HepG2 (cell line): ENCODE data around the gene CAMTA2. TPM values are rescaled to one million over a fixed set of nuclear protein-coding genes. Genes with fewer than 3 reads are reported as not detected.
A peak's percentile ranks its signal among the peaks of the same experiment; 100 is the strongest.

Source experiments
- ATAC-seq: fragments of 200-7000 bp; cut with Tn5 transposase; 3 replicates; pipeline ENCODE4 v1.9.1; 2020; ENCODE audit warnings: mild to moderate bottlenecking, moderate library complexity
- BruUV-seq: library from RNA; stranded (reverse); fragments of 400-500 nt; replicated peaks from 2 replicates; lab custom pipeline; 2021; lab: Mats Ljungman, UMichigan
- CTCF ChIA-PET: fragments of 300-600 bp; formaldehyde crosslinking; extraction: SDS; loops from one replicate; lab custom pipeline; 2021; ENCODE audit warnings: low total read pairs, inconsistent platforms, low intra/inter-chr PET ratio; lab: Yijun Ruan, JAX
- POLR2A ChIA-PET: fragments of 350-600 bp; sonication (Branson Sonifier 250); formaldehyde crosslinking; loops from one replicate; lab custom pipeline; 2020; ENCODE audit warnings: antibody characterized with exemption, inconsistent platforms; lab: Yijun Ruan, JAX
- DNase-seq: peaks from one replicate; pipeline ENCODE4 v3.0.0-alpha.2; 2015; ENCODE audit warnings: low spot score
- FAIRE-seq: peaks from 3 replicates; lab custom pipeline; 2011; peaks lifted over from hg19 to GRCh38; lab: Jason Lieb, UNC
- H2AFZ ChIP-seq: one replicate; pipeline ENCODE4 v1.6.1; 2011; ENCODE audit warnings: low read length, inconsistent platforms
- H3K27ac ChIP-seq: fragments of 300-600 bp; 3 replicates; pipeline ENCODE4 v1.8.0; 2011; ENCODE audit warnings: mixed run types, mild to moderate bottlenecking, mixed read lengths, low read length, inconsistent platforms; ENCODE audit not compliant: insufficient read depth; ENCODE audit errors: extremely low read length
- H3K27me3 ChIP-seq, 2 experiments: fragments of 200-600 bp in 1 of 2; 2 replicates in 1 of 2; 3 replicates in 1 of 2; pipeline versions ENCODE4 v1.6.0 to v1.8.0; 2011; ENCODE audit warnings: low read length in 2 of 2, mild to moderate bottlenecking in 2 of 2, moderate library complexity in 2 of 2, inconsistent platforms in 1 of 2; ENCODE audit not compliant: insufficient read depth in 2 of 2, control insufficient read depth in 1 of 2
- H3K36me3 ChIP-seq, 2 experiments: fragments of 200-600 bp in 1 of 2; replicated peaks in 1 of 2; 2 replicates in 1 of 2; 3 replicates in 1 of 2; pipeline versions ENCODE4 v1.5.1 to v1.8.0; 2011; ENCODE audit warnings: low read length in 2 of 2, inconsistent platforms in 1 of 2; ENCODE audit not compliant: insufficient read depth in 2 of 2, control insufficient read depth in 1 of 2
- H3K4me1 ChIP-seq: 2 replicates; pipeline ENCODE4 v1.5.1; 2012; ENCODE audit warnings: low read length, inconsistent platforms; ENCODE audit not compliant: insufficient read depth
- H3K4me2 ChIP-seq: 2 replicates; pipeline ENCODE4 v1.6.0; 2011; ENCODE audit warnings: low read depth, low read length, inconsistent platforms
- H3K4me3 ChIP-seq, 3 experiments: fragments of 200-600 bp in 1 of 3; sonication (generic), shearing (Covaris generic) in 1 of 3; replicated peaks in 1 of 3; 2 replicates each; pipeline ENCODE4 v1.5.1; 2011 to 2016; ENCODE audit warnings: low read length in 3 of 3, inconsistent platforms in 2 of 3, low read depth in 2 of 3, mild to moderate bottlenecking in 2 of 3, control low read depth in 1 of 3, mixed read lengths in 1 of 3; ENCODE audit not compliant: insufficient read depth in 1 of 3
- H3K79me2 ChIP-seq: one replicate; pipeline ENCODE4 v1.6.1; 2011; ENCODE audit warnings: low read length, inconsistent platforms; ENCODE audit not compliant: insufficient read depth
- H3K9ac ChIP-seq: 2 replicates; pipeline ENCODE4 v1.6.0; 2011; ENCODE audit warnings: mild to moderate bottlenecking, low read depth, low read length, inconsistent platforms; ENCODE audit not compliant: insufficient read depth
- H3K9me3 ChIP-seq: 2 replicates; pipeline ENCODE4 v1.5.1; 2012; ENCODE audit warnings: mild to moderate bottlenecking, low read length
- H4K20me1 ChIP-seq: 2 replicates; pipeline ENCODE4 v1.6.0; 2011; ENCODE audit warnings: inconsistent platforms, mild to moderate bottlenecking, low read length, moderate library complexity; ENCODE audit not compliant: insufficient read depth
- AFF4 ChIP-seq: sonication (generic); formaldehyde crosslinking; IDR thresholded peaks from 2 replicates; pipeline ENCODE4 v1.4.0; 2020; ENCODE audit warnings: missing genetic modification reagents
- FOXC1 ChIP-seq: sonication (generic); formaldehyde crosslinking; IDR thresholded peaks from 2 replicates; pipeline ENCODE4 v1.8.0; 2022; ENCODE audit warnings: mild to moderate bottlenecking, missing genetic modification reagents, borderline replicate concordance
- HNRNPK ChIP-seq: fragments of 200-400 bp; formaldehyde crosslinking; IDR thresholded peaks from 2 replicates; pipeline ENCODE4 v1.6.1; 2018; ENCODE audit warnings: low read length, low read depth, moderate library complexity, mild to moderate bottlenecking; ENCODE audit not compliant: poor library complexity, severe bottlenecking
- KLF15 ChIP-seq: sonication (generic); formaldehyde crosslinking; IDR thresholded peaks from 2 replicates; pipeline ENCODE4 v1.8.1; 2023; ENCODE audit warnings: borderline replicate concordance, mild to moderate bottlenecking, inconsistent platforms, missing genetic modification reagents, mixed read lengths
- MAFG ChIP-seq: sonication (generic); formaldehyde crosslinking; IDR thresholded peaks from 2 replicates; pipeline ENCODE4 v1.5.1; 2020; ENCODE audit warnings: mild to moderate bottlenecking, missing genetic modification reagents
- SALL2 ChIP-seq: sonication (generic); formaldehyde crosslinking; IDR thresholded peaks from 2 replicates; pipeline ENCODE4 v1.8.1; 2023; ENCODE audit warnings: mild to moderate bottlenecking, missing genetic modification reagents, inconsistent platforms
- SRF ChIP-seq: IDR thresholded peaks from 2 replicates; pipeline ENCODE4 v1.6.1; 2011; ENCODE audit warnings: mild to moderate bottlenecking, low read depth, low read length, moderate library complexity
- TEAD2 ChIP-seq: sonication (generic); formaldehyde crosslinking; IDR thresholded peaks from 2 replicates; pipeline ENCODE4 v1.9.0; 2021; ENCODE audit warnings: missing genetic modification reagents
- ZBTB7A ChIP-seq: sonication (generic); formaldehyde crosslinking; IDR thresholded peaks from 2 replicates; pipeline ENCODE4 v1.8.0; 2022; ENCODE audit warnings: mild to moderate bottlenecking, missing genetic modification reagents
- ZNF281 ChIP-seq: sonication (generic); formaldehyde crosslinking; IDR thresholded peaks from 2 replicates; pipeline ENCODE4 v1.4.0; 2020; ENCODE audit warnings: missing genetic modification reagents, borderline replicate concordance
- ZNF331 ChIP-seq: sonication (generic); formaldehyde crosslinking; IDR thresholded peaks from 2 replicates; pipeline ENCODE4 v1.4.0; 2020; ENCODE audit warnings: missing genetic modification reagents
- ZNF574 ChIP-seq: sonication (generic); formaldehyde crosslinking; IDR thresholded peaks from 2 replicates; pipeline ENCODE4 v1.4.0; 2020; ENCODE audit warnings: missing genetic modification reagents
- WGBS: methylation state at CpG from one replicate; pipeline ENCODE4 v1.1.6; 2017; ENCODE audit warnings: low lambda C conversion rate; 5-methylcytosine and 5-hydroxymethylcytosine counted together
- in situ Hi-C: cut with HindIII; loops from 2 replicates; pipeline ENCODE4 v1.10.0; 2017; ENCODE audit warnings: low pct_unique_long_range_greater_than_20kb; ENCODE audit not compliant: extremely low pct_ligation_motif_present
- intact Hi-C: fragments of 100-400 bp; cut with micrococcal nuclease; formaldehyde crosslinking; loops from one replicate; pipeline ENCODE4 v1.10.0; 2022; ENCODE audit not compliant: unreplicated experiment
- polyA plus RNA-seq, 8 experiments: library from polyadenylated mRNA; depleted of rRNA in 3 of 8; stranded (reverse) in 7 of 8; unstranded in 1 of 8; fragments of >200 nt; fragmentation: Illumina TruSeq in 4 of 8; extraction: Trizol in 4 of 8; gene quantifications; 2 replicates each; pipeline versions ENCODE4 v1.2.1 to v1.2.3, GENCODE V29; 2011 to 2016; ENCODE audit warnings: low read depth in 4 of 8, missing spikeins in 1 of 8, mixed read lengths in 1 of 8; ENCODE audit not compliant: insufficient read depth in 1 of 8
- total RNA-seq, 5 experiments: library from RNA; depleted of rRNA; stranded (reverse); fragments of >200 nt; fragmentation: Illumina TruSeq; extraction: Trizol; gene quantifications; 2 replicates each; pipeline ENCODE4 v1.2.3, GENCODE V29; 2016; ENCODE audit warnings: low read depth in 1 of 5

The CAMTA2 gene
- total and polyA plus RNA-seq, 2 of the 13 experiments (the other 11 are each of a cell fraction or from before 2014, with no cell fraction given), result 4.1 to 7.1 TPM

- Histone ChIP-seq H3K27me3 (no peaks in the 10 kb centered on the region), H3K4me3 (no peak overlapping the region), H3K36me3 (peaks cover 4 to 25% of the 10 kb centered on the region in 2 experiments), H3K79me2 (no peaks in the 10 kb centered on the region), H3K9ac (no peak overlapping the region), H2AFZ (no peak overlapping the region), H3K4me2 (no peak overlapping the region), H4K20me1 (0 out of 2 replicates have a peak, but pooled peaks cover 4% of the 10 kb centered on the region), H3K27ac (no peak overlapping the region), H3K4me1 (peaks cover 14% of the 10 kb centered on the region), H3K9me3 (no peaks in the 10 kb centered on the region)
- ChIA-PET CTCF (interaction anchor here (2.6 kb wide), 1 partner anchor 82 kb away, joined by 19 read pairs; no protein-coding TSS in a partner anchor), POLR2A (interaction anchor here (2.4 to 3.5 kb wide), 2 partner anchors 12 to 17 kb away, joined by 10 to 19 read pairs; partner anchors contain the start of genes INCA1, KIF1C and SPAG7)
- ATAC-seq, result peak; percentile 63
- DNase-seq, result peak; percentile 54
- WGBS, result 68% methylated on average over 6 of the region's 6 CpGs
- in situ Hi-C loops (no loop called here), intact Hi-C loops (no loop called here)
- no TSS peak for BruUV-seq
- FAIRE-seq, result peak; percentile 81
- TF ChIP-seq TEAD2 (CRISPR knock-in tag) (no peak), ZNF281 (CRISPR knock-in tag) (peak; percentile 81), ZBTB7A (0 out of 2 replicates have a peak, but pooled peaks have one; percentile 27), SRF (0 out of 2 replicates have a peak, but pooled peaks have one; percentile 32), HNRNPK (peak; percentile 97), AFF4 (CRISPR knock-in tag) (no peak), KLF15 (CRISPR knock-in tag) (no peak), ZNF574 (0 out of 2 replicates have a peak, but pooled peaks have one; percentile 1), FOXC1 (CRISPR knock-in tag) (0 out of 2 replicates have a peak, but pooled peaks have one; percentile 20), SALL2 (CRISPR knock-in tag) (no peak), MAFG (CRISPR knock-in tag) (no peak), ZNF331 (CRISPR knock-in tag) (0 out of 2 replicates have a peak, but pooled peaks have one; percentile 26)
These were observed 6.7 kb downstream of the CAMTA2 start for GRCh38 chr17:4980644-4981216.
